ENCODE data around the gene MT1E.

Gene MT1E

GRCh38 chr16:56601325-56601724 is 24.3 kb upstream of the MT1E start:
- Histone ChIP-seq H3K9me3 (replicated peaks; ENCODE audit: insufficient read depth, low read length) (no peaks in the 10 kb centered on the region), H3K4me2 (ENCODE audit: low read depth, low read length) (no peak overlapping the region), H3K9ac (ENCODE audit: low read length) (no peak overlapping the region), H3K4me3 (ENCODE audit: low read length) (no peak overlapping the region), H3K36me3 (replicated peaks; ENCODE audit: insufficient read depth, low read length) (no peaks in the 10 kb centered on the region), H3K79me2 (ENCODE audit: low read length) (no peaks in the 10 kb centered on the region), H2AFZ (ENCODE audit: low read length) (no peak overlapping the region), H3K9me2 (replicated peaks; ENCODE audit: insufficient read depth, low read length) (no peaks in the 10 kb centered on the region), H3K27me3 (replicated peaks; ENCODE audit: insufficient read depth, low read length) (peaks cover 22% of the 10 kb centered on the region; the same call in 1 of the 2 replicates), H3F3A (ENCODE audit: insufficient read depth, low read length) (no peaks in the 10 kb centered on the region), H4K20me1 (ENCODE audit: insufficient read depth, low read length) (no peaks in the 10 kb centered on the region), H3K27ac (ENCODE audit: low read length) (no peak overlapping the region), H3K4me1 (ENCODE audit: low read length) (no peaks in the 10 kb centered on the region)
- DNase-seq: no peak
- no peak for TF ChIP-seq EZH2 (optimal IDR thresholded peaks at IDR 0.05; ENCODE audit: low read depth, low read length)

- peak; percentile 13 for DNase-seq
- H3F3A ChIP-seq (ENCODE audit: insufficient read depth, low read length): 0 out of 2 replicates have a peak, but pooled peaks cover 2% of the 10 kb centered on the region
- no peak for TF ChIP-seq CTCF (IDR thresholded peaks at IDR 0.05; ENCODE audit: low read length)
- TF ChIP-seq EZH2phosphoT487 (IDR thresholded peaks at IDR 0.05; ENCODE audit: low read length): no peak
- H3K9me2 ChIP-seq (replicated peaks; ENCODE audit: insufficient read depth, low read length): no peaks in the 10 kb centered on the region
- no peak overlapping the region for H3K9ac ChIP-seq (ENCODE audit: low read length)
- no peaks in the 10 kb centered on the region for H3K79me2 ChIP-seq (ENCODE audit: low read length)
- H2AFZ ChIP-seq (ENCODE audit: low read length): no peak overlapping the region
- no peaks in the 10 kb centered on the region for H3K9me3 ChIP-seq (replicated peaks; ENCODE audit: insufficient read depth, low read length)
- H3K4me2 ChIP-seq (ENCODE audit: low read depth, low read length): no peak overlapping the region
- no peak overlapping the region for H3K4me3 ChIP-seq (ENCODE audit: low read length)
- no peaks in the 10 kb centered on the region for H3K36me3 ChIP-seq (replicated peaks; ENCODE audit: insufficient read depth, low read length)
- H4K20me1 ChIP-seq (ENCODE audit: insufficient read depth, low read length): no peaks in the 10 kb centered on the region
- H3K27ac ChIP-seq (ENCODE audit: low read length): no peak overlapping the region
- no peaks in the 10 kb centered on the region for H3K4me1 ChIP-seq (ENCODE audit: low read length)
- peaks cover 22% of the 10 kb centered on the region; the same call in 1 of the 2 replicates for H3K27me3 ChIP-seq (replicated peaks; ENCODE audit: insufficient read depth, low read length)
Measured at GRCh38 chr16:56603589-56603988, 22.0 kb upstream of the MT1E start.

- Histone ChIP-seq H3K9me3 (replicated peaks; ENCODE audit: insufficient read depth, low read length) (no peaks in the 10 kb centered on the region), H3K4me3 (ENCODE audit: low read length) (no peak overlapping the region), H4K20me1 (ENCODE audit: insufficient read depth, low read length) (no peaks in the 10 kb centered on the region), H3K27ac (ENCODE audit: low read length) (no peak overlapping the region), H3K4me2 (ENCODE audit: low read depth, low read length) (no peak overlapping the region), H3F3A (ENCODE audit: insufficient read depth, low read length) (peaks cover 14% of the 10 kb centered on the region), H3K27me3 (replicated peaks; ENCODE audit: insufficient read depth, low read length) (peaks cover 22% of the 10 kb centered on the region; the same call in 1 of the 2 replicates), H3K9me2 (replicated peaks; ENCODE audit: insufficient read depth, low read length) (no peaks in the 10 kb centered on the region), H3K36me3 (replicated peaks; ENCODE audit: insufficient read depth, low read length) (no peaks in the 10 kb centered on the region), H3K9ac (ENCODE audit: low read length) (no peak overlapping the region), H3K4me1 (ENCODE audit: low read length) (peaks cover 11% of the 10 kb centered on the region), H3K79me2 (ENCODE audit: low read length) (no peaks in the 10 kb centered on the region), H2AFZ (ENCODE audit: low read length) (no peak overlapping the region)
- no peak for DNase-seq
- no peak for TF ChIP-seq EZH2 (optimal IDR thresholded peaks at IDR 0.05; ENCODE audit: low read depth, low read length)
- TF ChIP-seq CTCF (IDR thresholded peaks at IDR 0.05; ENCODE audit: low read length): no peak
- no peak for TF ChIP-seq EZH2phosphoT487 (IDR thresholded peaks at IDR 0.05; ENCODE audit: low read length)
Measured at GRCh38 chr16:56604966-56605365, 20.6 kb upstream of the MT1E start.

GRCh38 chr16:56605475-56605874 is 20.1 kb upstream of the MT1E start:
- Histone ChIP-seq H3K27ac (ENCODE audit: low read length) (no peak overlapping the region), H3K9me3 (replicated peaks; ENCODE audit: insufficient read depth, low read length) (no peaks in the 10 kb centered on the region), H3K4me2 (ENCODE audit: low read depth, low read length) (no peak overlapping the region), H3K4me1 (ENCODE audit: low read length) (peaks cover 16% of the 10 kb centered on the region), H3K36me3 (replicated peaks; ENCODE audit: insufficient read depth, low read length) (no peaks in the 10 kb centered on the region), H3K79me2 (ENCODE audit: low read length) (no peaks in the 10 kb centered on the region), H3K9ac (ENCODE audit: low read length) (no peak overlapping the region), H3K9me2 (replicated peaks; ENCODE audit: insufficient read depth, low read length) (no peaks in the 10 kb centered on the region), H3K27me3 (replicated peaks; ENCODE audit: insufficient read depth, low read length) (peaks cover 26% of the 10 kb centered on the region; the same call in 1 of the 2 replicates), H2AFZ (ENCODE audit: low read length) (no peak overlapping the region), H3F3A (ENCODE audit: insufficient read depth, low read length) (peaks cover 16% of the 10 kb centered on the region), H4K20me1 (ENCODE audit: insufficient read depth, low read length) (no peaks in the 10 kb centered on the region), H3K4me3 (ENCODE audit: low read length) (no peak overlapping the region)
- TF ChIP-seq EZH2phosphoT487 (IDR thresholded peaks at IDR 0.05; ENCODE audit: low read length) (no peak), EZH2 (optimal IDR thresholded peaks at IDR 0.05; ENCODE audit: low read depth, low read length) (no peak), CTCF (IDR thresholded peaks at IDR 0.05; ENCODE audit: low read length) (no peak)
- no peak for DNase-seq
